DMS153 (cell line): ENCODE data around the gene DLG4.

Experiments
- DNase-seq: peaks from one replicate; lab custom pipeline; 2025; lab: John Stamatoyannopoulos, UW

DLG4 gene

GRCh38 chr17:7214300-7215135, 5.1 kb downstream of the DLG4 start:
- peak; percentile 91 for DNase-seq

- peak; percentile 83 for DNase-seq
Measured at GRCh38 chr17:7213895-7214299, 5.7 kb downstream of the DLG4 start.

GRCh38 chr17:7211491-7212273, 8.0 kb downstream of the DLG4 start:
- no peak for DNase-seq

- DNase-seq = no peak
Measured at GRCh38 chr17:7208754-7209460, 10.7 kb downstream of the DLG4 start.

- no peak for DNase-seq
Measured at GRCh38 chr17:7208027-7208571, 11.5 kb downstream of the DLG4 start.

- no peak for DNase-seq
Measured at GRCh38 chr17:7207120-7208001, 12.3 kb downstream of the DLG4 start.

- DNase-seq = no peak
Measured at GRCh38 chr17:7205561-7205960, 14.1 kb downstream of the DLG4 start.

- DNase-seq = peak; percentile 66
Measured at GRCh38 chr17:7204828-7205461, 14.7 kb downstream of the DLG4 start.

GRCh38 chr17:7204336-7204735, 15.3 kb downstream of the DLG4 start:
- no peak for DNase-seq

- no peak for DNase-seq
Measured at GRCh38 chr17:7203391-7203790, 16.2 kb downstream of the DLG4 start.

GRCh38 chr17:7196651-7197401, 22.8 kb downstream of the DLG4 start:
- DNase-seq = no peak

- no peak for DNase-seq
Measured at GRCh38 chr17:7195971-7196370, 23.7 kb downstream of the DLG4 start.

GRCh38 chr17:7192271-7192937, 27.2 kb downstream of the DLG4 start:
- no peak for DNase-seq

- no peak for DNase-seq
Measured at GRCh38 chr17:7191571-7192270, 27.9 kb downstream of the DLG4 start.

- no peak for DNase-seq
Measured at GRCh38 chr17:7191069-7191468, 28.6 kb downstream of the DLG4 start.

- no peak for DNase-seq
Measured at GRCh38 chr17:7190276-7190917, 29.2 kb downstream of the DLG4 start.

GRCh38 chr17:7186241-7186640, 33.4 kb downstream of the DLG4 start:
- DNase-seq = no peak

GRCh38 chr17:7184647-7185046, 35.0 kb downstream of the DLG4 start:
- no peak for DNase-seq
